K562 (cell line): ENCODE results near the gene HSD17B12. TPM values are rescaled to one million over a fixed set of nuclear protein-coding genes. Genes with fewer than 3 reads are reported as not detected.
A peak's percentile ranks its signal among the peaks of the same experiment; 100 is the strongest.

Source experiments
- CBX1 ChIP-seq: sonication (generic); IDR thresholded peaks from 2 replicates; pipeline ENCODE4 v1.6.1; 2016; ENCODE audit warnings: antibody characterized with exemption, low read depth, mild to moderate bottlenecking
- DMBX1 ChIP-seq: fragments of 250-450 bp; sonication (Bioruptor Pico); IDR thresholded peaks from 2 replicates; pipeline ENCODE4 v1.8.0; 2022; ENCODE audit warnings: inconsistent platforms, mild to moderate bottlenecking, moderate library complexity, borderline replicate concordance
- ELF4 ChIP-seq: fragments of 450-650 bp; formaldehyde crosslinking; IDR thresholded peaks from 2 replicates; pipeline ENCODE4 v1.4.0; 2022; ENCODE audit warnings: missing genetic modification characterization
- FOXA3 ChIP-seq, 2 experiments: fragments of 450-650 bp in 1 of 2; sonication (generic) in 1 of 2; formaldehyde crosslinking; IDR thresholded peaks in 1 of 2; conservative IDR thresholded peaks in 1 of 2; 2 replicates each; pipeline versions ENCODE4 v1.4.0 to v1.8.0; 2020 to 2022; ENCODE audit warnings: mild to moderate bottlenecking in 2 of 2, missing genetic modification reagents in 1 of 2
- FOXM1 ChIP-seq, 2 experiments: fragments of 450-650 bp in 1 of 2; sonication (generic) in 1 of 2; formaldehyde crosslinking in 1 of 2; IDR thresholded peaks; 2 replicates each; pipeline versions ENCODE4 v1.6.1 to v1.9.0; 2017 to 2022; ENCODE audit warnings: low read depth in 2 of 2, mild to moderate bottlenecking in 2 of 2, missing genetic modification reagents in 1 of 2, moderate library complexity in 1 of 2
- GTF2E2 ChIP-seq: fragments of 200-800 bp; sonication (Bioruptor generic); IDR thresholded peaks from 2 replicates; pipeline ENCODE4 v1.6.1; 2016; ENCODE audit warnings: missing genetic modification characterization, missing compliant biosample characterization
- HMG20A ChIP-seq: fragments of 450-650 bp; formaldehyde crosslinking; conservative IDR thresholded peaks from 2 replicates; pipeline ENCODE4 v1.4.0; 2020; ENCODE audit warnings: mild to moderate bottlenecking, mixed read lengths
- IFI16 ChIP-seq: fragments of 250-450 bp; sonication (Bioruptor Pico); IDR thresholded peaks from 2 replicates; pipeline ENCODE4 v2.1.2; 2022; ENCODE audit warnings: mild to moderate bottlenecking, inconsistent platforms
- KDM5B ChIP-seq: fragments of 200-600 bp; sonication (generic); IDR thresholded peaks from 2 replicates; pipeline ENCODE4 v1.6.1; 2012; ENCODE audit warnings: low read depth, mild to moderate bottlenecking, moderate library complexity, low read length, control low read depth, inconsistent platforms; ENCODE audit not compliant: insufficient replicate concordance
- MYC ChIP-seq, 2 experiments: fragments of 250-450 bp in 1 of 2; sonication (Bioruptor Pico) in 1 of 2; IDR thresholded peaks; 2 replicates each; pipeline versions ENCODE4 v1.5.1 to v1.6.1; 2012 to 2021; ENCODE audit warnings: low read depth in 2 of 2, borderline replicate concordance in 1 of 2, improper control_type of control experiment in 1 of 2, low read length in 1 of 2, mild to moderate bottlenecking in 1 of 2, moderate library complexity in 1 of 2
- U2AF2 ChIP-seq: fragments of 200-400 bp; formaldehyde crosslinking; optimal IDR thresholded peaks from 2 replicates; pipeline ENCODE3; 2017; ENCODE audit warnings: low read depth, mild to moderate bottlenecking, low read length
- ZNF143 ChIP-seq: sonication (generic); formaldehyde crosslinking; IDR thresholded peaks from 2 replicates; pipeline ENCODE4 v1.9.0; 2022; ENCODE audit warnings: mild to moderate bottlenecking, missing genetic modification reagents
- polyA plus RNA-seq, 8 experiments: library from polyadenylated mRNA; depleted of rRNA in 4 of 8; stranded (reverse) in 5 of 8; unstranded in 3 of 8; fragments of >200 nt; fragmentation: Nextera tagmentation in 2 of 8; fragmentation: Illumina TruSeq in 1 of 8; extraction: Ambion mirVana in 2 of 8; extraction: Trizol in 1 of 8; gene quantifications; 2 replicates each; pipeline versions ENCODE4 v1.2.1 to v1.2.3, GENCODE V29; 2011 to 2014; ENCODE audit warnings: inconsistent platforms in 1 of 8, missing spikeins in 1 of 8
- total RNA-seq, 7 experiments: library from RNA; depleted of rRNA in 6 of 7; stranded (reverse); fragments of >200 nt in 6 of 7; fragmentation: Illumina TruSeq in 2 of 7; extraction: Trizol in 2 of 7; gene quantifications; 2 replicates each; pipeline versions ENCODE4 v1.2.1 to v1.2.3, GENCODE V29; 2011 to 2021; ENCODE audit warnings: low replicate concordance in 1 of 7
- TF ChIP-seq, protein P1 (sequence below): fragments of 450-650 bp; IDR thresholded peaks from 2 replicates; pipeline ENCODE4 v1.6.1; 2016
- TF ChIP-seq, protein P2 (sequence below), 3 experiments: IDR thresholded peaks in 2 of 3; conservative IDR thresholded peaks in 1 of 3; 2 replicates each; pipeline ENCODE4 v1.5.1; 2011 to 2012; ENCODE audit warnings: low read length in 3 of 3, mild to moderate bottlenecking in 3 of 3, control low read depth in 2 of 3, improper control_type of control experiment in 1 of 3, inconsistent platforms in 1 of 3, low read depth in 1 of 3, mixed read lengths in 1 of 3, moderate library complexity in 1 of 3; ENCODE audit not compliant: insufficient read depth in 2 of 3
- TF ChIP-seq, protein P3 (sequence below): sonication (generic); formaldehyde crosslinking; IDR thresholded peaks from 2 replicates; pipeline ENCODE4 v1.4.0; 2020; ENCODE audit warnings: mild to moderate bottlenecking, missing genetic modification reagents
- TF ChIP-seq, protein P4 (sequence below): fragments of 450-650 bp; formaldehyde crosslinking; IDR thresholded peaks from 2 replicates; pipeline ENCODE4 v1.4.0; 2022; ENCODE audit warnings: mild to moderate bottlenecking, moderate library complexity
- TF ChIP-seq, protein P5 (sequence below): IDR thresholded peaks from 2 replicates; pipeline ENCODE4 v1.6.1; 2016; ENCODE audit warnings: missing genetic modification characterization, missing compliant biosample characterization

HSD17B12 gene
- total and polyA plus RNA-seq, 9 of the 15 experiments (the other 6 are each of a cell fraction or from before 2014, with no cell fraction given), result 9.1 to 34.5 (median 23.3) TPM

DNA sequence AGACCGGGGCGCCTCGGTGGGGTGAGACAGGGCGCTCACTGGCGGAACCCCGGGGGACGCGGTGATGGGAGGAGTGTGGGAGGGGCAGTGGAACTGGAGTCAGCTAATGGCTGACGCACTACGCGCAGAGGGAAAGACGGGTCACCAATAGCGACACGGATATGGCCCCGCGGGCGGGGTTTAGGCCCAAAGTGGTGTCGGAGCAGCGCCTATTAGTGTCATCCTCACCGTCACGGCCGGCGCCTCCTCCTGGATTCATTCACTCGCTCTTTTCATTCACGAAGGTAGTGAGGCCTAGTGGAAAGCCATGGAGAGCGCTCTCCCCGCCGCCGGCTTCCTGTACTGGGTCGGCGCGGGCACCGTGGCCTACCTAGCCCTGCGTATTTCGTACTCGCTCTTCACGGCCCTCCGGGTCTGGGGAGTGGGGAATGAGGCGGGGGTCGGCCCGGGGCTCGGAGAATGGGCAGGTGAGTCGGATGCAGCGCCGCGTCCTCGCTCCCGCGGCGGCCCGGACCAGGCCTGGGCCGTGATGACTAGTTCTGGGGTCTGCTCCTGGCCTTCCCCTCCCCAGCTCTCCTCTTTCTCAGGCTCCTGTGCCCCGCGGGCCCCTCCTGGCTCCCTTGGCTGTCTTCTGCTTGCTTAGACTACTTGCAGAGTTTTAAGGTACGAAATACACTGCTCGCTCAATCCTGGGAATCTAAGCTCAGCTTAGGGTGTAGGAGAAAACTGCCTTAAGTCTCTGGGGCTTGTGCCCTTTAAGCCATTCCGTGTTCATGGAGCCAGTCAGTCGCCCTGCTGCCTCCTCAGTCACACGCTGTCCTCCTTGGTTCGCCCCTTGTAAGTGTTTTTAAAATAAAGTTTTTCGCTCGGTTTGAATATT is at the start of gene HSD17B12 (continued):
- TF ChIP-seq, protein P1, sequence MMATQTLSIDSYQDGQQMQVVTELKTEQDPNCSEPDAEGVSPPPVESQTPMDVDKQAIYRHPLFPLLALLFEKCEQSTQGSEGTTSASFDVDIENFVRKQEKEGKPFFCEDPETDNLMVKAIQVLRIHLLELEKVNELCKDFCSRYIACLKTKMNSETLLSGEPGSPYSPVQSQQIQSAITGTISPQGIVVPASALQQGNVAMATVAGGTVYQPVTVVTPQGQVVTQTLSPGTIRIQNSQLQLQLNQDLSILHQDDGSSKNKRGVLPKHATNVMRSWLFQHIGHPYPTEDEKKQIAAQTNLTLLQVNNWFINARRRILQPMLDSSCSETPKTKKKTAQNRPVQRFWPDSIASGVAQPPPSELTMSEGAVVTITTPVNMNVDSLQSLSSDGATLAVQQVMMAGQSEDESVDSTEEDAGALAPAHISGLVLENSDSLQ, result peak; percentile 71
- TF ChIP-seq CBX1 (peak; percentile 2; the same call in 1 of the 2 replicates), FOXA3 (CRISPR knock-in tag; conservative IDR thresholded peaks at IDR 0.05 in 1 of 2, IDR thresholded peaks at IDR 0.05 in 1 of 2) (no peak), FOXM1 (IDR thresholded peaks at IDR 0.05; ENCODE audit: low read depth) (0 out of 2 replicates have a peak, but pooled peaks have one; percentile 5), FOXM1 (CRISPR knock-in tag; IDR thresholded peaks at IDR 0.05; ENCODE audit: low read depth) (no peak), ZNF143 (CRISPR knock-in tag) (no peak), HMG20A (no peak), DMBX1 (CRISPR knock-in tag) (no peak), GTF2E2 (tag) (no peak), U2AF2 (no peak), ELF4 (CRISPR knock-in tag) (no peak), MYC (IDR thresholded peaks at IDR 0.05; ENCODE audit: low read depth, low read length) (no peak), MYC (CRISPR knock-in tag; IDR thresholded peaks at IDR 0.05; ENCODE audit: borderline replicate concordance, low read depth) (no peak), KDM5B (peak; percentile 8), IFI16 (CRISPR knock-in tag) (no peak)
- TF ChIP-seq, protein P2, sequence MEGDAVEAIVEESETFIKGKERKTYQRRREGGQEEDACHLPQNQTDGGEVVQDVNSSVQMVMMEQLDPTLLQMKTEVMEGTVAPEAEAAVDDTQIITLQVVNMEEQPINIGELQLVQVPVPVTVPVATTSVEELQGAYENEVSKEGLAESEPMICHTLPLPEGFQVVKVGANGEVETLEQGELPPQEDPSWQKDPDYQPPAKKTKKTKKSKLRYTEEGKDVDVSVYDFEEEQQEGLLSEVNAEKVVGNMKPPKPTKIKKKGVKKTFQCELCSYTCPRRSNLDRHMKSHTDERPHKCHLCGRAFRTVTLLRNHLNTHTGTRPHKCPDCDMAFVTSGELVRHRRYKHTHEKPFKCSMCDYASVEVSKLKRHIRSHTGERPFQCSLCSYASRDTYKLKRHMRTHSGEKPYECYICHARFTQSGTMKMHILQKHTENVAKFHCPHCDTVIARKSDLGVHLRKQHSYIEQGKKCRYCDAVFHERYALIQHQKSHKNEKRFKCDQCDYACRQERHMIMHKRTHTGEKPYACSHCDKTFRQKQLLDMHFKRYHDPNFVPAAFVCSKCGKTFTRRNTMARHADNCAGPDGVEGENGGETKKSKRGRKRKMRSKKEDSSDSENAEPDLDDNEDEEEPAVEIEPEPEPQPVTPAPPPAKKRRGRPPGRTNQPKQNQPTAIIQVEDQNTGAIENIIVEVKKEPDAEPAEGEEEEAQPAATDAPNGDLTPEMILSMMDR (IDR thresholded peaks at IDR 0.05 in 2 of 3, conservative IDR thresholded peaks at IDR 0.05 in 1 of 3; ENCODE audit: insufficient read depth in 2 of 3, low read depth in 1 of 3, low read length in 3 of 3), result no peak
- TF ChIP-seq, protein P3, sequence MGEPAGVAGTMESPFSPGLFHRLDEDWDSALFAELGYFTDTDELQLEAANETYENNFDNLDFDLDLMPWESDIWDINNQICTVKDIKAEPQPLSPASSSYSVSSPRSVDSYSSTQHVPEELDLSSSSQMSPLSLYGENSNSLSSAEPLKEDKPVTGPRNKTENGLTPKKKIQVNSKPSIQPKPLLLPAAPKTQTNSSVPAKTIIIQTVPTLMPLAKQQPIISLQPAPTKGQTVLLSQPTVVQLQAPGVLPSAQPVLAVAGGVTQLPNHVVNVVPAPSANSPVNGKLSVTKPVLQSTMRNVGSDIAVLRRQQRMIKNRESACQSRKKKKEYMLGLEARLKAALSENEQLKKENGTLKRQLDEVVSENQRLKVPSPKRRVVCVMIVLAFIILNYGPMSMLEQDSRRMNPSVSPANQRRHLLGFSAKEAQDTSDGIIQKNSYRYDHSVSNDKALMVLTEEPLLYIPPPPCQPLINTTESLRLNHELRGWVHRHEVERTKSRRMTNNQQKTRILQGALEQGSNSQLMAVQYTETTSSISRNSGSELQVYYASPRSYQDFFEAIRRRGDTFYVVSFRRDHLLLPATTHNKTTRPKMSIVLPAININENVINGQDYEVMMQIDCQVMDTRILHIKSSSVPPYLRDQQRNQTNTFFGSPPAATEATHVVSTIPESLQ, result no peak
- TF ChIP-seq, protein P4, sequence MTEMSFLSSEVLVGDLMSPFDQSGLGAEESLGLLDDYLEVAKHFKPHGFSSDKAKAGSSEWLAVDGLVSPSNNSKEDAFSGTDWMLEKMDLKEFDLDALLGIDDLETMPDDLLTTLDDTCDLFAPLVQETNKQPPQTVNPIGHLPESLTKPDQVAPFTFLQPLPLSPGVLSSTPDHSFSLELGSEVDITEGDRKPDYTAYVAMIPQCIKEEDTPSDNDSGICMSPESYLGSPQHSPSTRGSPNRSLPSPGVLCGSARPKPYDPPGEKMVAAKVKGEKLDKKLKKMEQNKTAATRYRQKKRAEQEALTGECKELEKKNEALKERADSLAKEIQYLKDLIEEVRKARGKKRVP (CRISPR knock-in tag), result no peak
- TF ChIP-seq, protein P5, sequence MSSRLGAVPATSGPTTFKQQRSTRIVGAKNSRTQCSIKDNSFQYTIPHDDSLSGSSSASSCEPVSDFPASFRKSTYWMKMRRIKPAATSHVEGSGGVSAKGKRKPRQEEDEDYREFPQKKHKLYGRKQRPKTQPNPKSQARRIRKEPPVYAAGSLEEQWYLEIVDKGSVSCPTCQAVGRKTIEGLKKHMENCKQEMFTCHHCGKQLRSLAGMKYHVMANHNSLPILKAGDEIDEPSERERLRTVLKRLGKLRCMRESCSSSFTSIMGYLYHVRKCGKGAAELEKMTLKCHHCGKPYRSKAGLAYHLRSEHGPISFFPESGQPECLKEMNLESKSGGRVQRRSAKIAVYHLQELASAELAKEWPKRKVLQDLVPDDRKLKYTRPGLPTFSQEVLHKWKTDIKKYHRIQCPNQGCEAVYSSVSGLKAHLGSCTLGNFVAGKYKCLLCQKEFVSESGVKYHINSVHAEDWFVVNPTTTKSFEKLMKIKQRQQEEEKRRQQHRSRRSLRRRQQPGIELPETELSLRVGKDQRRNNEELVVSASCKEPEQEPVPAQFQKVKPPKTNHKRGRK (tag), result no peak
